Measurements from ENCODE around the gene GPX5.
A peak's percentile ranks its signal among the peaks of the same experiment; 100 is the strongest.
"Not testable (repeated sequence)": the region's sequence is repeated elsewhere in the genome, so short reads cannot be mapped to it uniquely, and the experiment has no call there.

The GPX5 gene, protein sequence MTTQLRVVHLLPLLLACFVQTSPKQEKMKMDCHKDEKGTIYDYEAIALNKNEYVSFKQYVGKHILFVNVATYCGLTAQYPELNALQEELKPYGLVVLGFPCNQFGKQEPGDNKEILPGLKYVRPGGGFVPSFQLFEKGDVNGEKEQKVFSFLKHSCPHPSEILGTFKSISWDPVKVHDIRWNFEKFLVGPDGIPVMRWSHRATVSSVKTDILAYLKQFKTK

DNA sequence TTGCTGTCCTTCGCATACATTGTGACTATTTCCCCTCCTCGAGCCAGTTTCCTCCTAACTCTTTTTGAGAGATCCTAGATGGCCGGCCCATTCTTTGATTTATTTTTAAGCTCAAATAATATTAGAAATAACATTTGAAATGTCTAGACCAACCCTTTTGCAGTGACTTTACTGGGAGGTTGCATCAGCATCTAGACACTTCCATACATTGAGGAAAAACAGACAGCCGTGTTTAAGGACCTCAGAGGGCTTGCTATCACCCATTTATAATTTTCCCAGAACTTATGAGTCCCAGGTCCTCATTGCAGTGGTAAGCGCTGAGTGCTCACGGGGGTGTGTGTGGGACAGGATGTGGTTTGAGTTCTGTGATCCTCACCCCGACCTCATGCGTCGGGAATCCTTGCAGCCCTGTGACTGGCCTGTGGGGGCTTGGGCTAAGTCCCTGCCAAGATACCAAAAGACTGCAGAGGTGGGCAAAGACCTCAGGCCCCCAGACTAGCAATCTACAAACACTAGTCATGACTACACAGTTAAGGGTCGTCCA is at the start of gene GPX5:
Gene GPX5 (plus strand): TSS at position 386 of the 544 bp plus-strand sequence. CDS start 133 bp downstream, at position 519.
- DNase-seq: no peak

DNA sequence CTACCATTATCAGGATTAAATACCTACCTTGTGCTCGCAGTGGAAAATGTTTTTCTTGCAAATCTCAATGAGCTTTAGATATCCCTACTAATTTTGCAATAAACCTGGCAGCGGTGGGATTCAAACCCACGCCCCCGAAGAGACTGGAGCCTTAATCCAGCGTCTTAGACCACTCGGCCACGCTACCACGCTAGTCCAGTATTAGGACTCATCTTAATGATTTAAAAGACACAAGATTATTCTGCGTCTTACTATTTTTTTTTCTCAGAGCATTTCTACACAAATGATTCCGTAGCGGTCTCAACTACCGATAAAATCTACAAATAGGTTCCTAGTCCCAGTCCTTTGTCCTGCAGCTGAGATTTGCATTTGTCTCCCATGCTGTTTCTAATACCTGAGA is 47.2 kb upstream of the GPX5 start:
- DNase-seq: no peak

DNA sequence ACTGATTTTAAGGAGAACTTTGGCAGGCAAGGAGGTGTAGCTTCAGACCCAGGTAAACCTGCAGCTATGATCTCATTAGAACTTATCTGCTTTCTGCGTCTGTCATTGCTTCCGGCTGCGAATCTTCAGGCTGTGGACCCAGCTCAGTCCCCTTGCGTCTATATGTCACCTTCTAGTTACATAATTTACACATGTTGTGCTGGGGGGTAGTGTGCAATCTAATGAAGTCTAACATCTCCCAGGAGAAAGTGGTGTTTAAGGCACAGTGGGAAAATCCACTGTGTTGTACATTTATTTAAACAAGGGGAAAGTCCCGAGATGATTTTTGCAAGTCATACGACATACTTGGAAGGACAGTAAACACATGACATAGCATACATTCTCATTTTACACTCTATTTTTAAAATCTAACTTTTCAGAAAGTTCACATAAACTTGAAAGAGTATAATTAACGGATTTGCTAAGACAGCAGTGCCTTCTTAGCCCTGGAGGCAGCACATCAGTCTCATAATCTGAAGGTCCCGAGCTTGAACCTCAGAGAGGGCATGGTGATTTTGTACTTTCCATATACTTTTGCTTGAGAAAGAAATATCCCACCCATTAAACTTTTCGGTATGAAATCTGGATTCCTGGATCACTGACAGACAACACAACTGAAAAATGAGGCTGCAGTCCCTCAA is 45.3 kb upstream of the GPX5 start:
- DNase-seq: no peak

DNA sequence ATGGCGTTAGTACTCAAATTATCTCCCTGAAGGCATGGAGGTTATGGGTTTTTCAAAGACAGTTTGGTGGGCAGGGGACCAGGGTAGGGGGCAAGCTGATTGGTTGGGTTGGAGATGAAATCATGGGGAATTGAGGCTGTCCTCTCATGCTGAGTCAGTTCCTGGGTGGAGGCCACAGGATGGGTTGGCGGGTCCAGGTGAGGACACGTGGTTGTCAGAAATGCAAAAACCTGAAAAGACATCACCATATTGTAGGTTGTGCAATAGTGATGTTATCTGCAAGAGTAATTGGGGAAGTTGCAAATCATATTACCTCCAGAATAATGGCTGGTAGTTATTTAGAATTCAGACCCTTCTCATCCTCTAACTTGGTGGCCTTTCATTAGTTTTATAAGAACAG is 40.2 kb upstream of the GPX5 start:
- DNase-seq: no peak

DNA sequence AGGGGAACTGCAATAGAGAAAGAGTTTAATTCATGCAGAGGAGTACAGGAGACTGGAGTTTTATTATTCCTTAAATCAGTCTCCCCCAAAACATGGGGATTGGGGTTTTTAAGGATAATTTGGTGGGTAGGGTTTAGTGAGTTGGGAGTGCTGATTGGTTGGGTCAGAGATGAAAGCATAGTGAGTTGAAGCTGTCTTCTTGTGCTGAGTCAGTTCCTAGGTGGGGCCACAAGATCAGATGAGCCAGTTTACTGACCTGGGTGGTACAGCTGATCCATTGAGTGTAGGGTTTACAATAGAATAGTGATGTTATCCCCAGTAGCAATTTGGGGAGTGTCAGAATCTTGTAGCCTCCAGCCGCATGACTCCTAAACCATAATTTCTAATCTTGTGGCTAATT is 39.1 kb upstream of the GPX5 start:
- DNase-seq: no peak

DNA sequence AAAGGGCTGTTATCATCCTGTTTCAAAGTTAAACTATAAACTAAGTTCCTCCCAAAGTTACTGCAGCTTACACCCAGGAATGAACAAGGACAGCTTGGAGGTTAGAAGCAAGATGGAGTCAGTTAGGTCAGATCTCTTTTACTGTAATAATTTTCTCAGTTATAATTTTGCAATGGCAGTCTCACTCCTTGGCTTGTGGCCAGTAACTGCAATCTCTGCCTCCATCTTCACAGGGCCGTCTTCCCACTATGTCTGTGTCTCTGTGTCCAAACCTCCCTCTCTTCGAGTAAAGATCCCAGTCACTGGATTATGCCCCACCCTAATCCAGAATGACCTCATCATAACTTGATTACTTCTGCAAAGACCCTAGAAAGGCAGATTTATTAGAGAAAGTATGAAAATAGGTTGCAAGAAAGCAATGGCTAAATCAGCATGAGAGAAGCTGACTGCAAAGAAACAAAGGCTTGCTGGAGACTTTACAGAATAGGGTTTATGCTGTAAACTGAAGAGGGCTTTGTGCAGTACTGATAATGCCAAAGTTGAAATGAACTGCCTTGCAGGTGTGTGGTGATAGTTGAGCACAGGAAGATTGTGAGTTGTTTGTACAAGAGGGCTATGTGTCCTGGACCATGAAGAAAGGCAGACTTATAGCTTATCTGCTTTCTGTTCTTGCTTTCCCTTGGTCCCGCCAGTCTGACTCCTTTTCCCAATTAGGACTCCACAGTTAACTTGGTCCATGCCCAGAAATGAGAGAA is 38.5 kb upstream of the GPX5 start:
- no peak for DNase-seq

DNA sequence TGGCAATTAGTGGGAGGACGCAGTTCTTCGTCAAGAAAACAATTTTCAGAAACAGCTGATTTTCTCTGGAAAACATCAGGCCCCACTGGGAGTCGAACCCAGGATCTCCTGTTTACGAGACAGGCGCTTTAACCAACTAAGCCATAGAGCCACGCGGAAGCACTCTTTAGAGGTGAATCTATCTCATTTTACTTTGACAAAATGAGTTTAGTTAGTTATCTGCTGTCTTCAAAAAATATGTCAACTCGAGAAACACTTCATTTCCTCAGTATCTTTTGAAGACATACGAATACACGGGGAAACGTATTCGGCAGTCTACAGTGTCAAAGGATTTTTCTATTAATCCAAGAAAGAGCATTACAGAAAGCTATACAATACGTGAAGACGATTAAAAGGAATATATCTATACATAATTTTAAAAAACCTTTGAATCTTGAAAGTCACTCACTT is 36.7 kb upstream of the GPX5 start:
- peak; percentile 23 for DNase-seq

DNA sequence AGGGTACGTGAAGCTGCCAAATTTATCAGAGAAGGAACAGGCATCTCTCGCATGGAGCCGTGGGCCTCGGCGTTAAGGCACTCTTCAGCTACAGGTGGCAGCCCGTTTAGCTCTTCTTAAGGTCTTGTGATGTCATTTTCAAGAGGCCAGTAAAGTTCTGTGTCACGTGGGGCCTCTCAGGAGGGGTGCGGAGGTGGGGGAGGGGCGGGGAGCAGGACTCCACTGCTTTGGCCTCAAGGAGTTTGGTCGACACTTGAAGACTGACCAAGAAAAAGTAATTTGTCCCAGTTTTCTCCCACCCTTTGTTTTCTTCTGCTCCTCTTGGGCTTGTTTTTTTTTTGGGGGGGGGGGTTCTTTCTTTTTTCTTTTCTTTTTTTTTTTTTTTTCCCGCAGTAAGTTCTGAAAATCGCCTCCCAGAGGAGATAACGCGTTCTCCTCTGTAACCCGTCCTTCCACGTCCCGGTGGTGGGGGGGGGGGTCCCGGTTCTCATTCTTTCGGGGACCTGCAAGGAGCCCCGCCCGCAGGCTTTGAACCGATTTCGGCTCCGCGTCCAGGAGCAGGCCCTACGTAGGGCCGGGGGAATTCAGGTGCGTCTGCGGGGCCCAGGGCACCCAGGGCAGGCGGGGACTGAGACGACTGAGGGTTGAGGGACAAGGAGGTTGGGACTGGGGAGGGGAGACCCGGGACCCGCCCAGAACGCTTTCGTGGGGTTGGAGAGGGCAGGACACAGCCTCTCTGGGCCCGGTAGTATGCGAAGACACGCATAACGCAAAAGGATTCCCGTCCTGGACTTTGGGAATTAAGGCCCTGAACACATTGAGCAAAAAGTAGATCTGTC is 36.1 kb upstream of the GPX5 start:
- DNase-seq: no peak

DNA sequence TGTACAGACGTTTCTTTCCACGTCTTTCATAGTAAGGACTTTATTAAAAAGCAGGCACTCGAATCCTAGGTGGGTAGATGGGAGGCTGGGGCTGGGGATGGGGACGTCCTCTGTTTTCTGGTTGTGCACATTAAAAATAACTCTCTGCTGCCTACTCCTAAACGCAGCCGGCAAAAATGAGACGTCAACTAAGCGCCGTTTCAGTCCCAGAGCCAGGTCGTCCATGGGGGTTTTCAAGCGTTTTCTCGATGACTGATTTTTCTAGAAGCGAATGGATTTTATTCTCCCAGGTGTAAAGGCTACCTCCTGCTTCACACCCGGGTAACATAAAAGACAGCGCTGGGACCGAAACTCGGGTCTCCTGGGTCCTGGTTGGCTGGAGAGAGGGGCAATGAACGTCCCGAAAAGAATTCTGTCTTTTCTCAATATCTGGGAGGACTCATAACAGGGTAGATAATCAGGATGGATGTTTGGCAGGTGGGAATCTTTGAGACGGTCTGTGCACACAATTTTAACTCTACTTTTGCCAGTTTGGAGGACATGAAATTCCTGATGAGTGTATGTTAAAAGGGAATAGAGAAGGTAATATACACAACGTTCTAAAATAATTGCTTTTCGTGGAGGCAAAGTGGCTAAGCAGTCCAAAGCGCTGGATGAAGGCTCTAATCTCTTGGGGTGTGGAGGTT is 35.3 kb upstream of the GPX5 start:
- DNase-seq: no peak

DNA sequence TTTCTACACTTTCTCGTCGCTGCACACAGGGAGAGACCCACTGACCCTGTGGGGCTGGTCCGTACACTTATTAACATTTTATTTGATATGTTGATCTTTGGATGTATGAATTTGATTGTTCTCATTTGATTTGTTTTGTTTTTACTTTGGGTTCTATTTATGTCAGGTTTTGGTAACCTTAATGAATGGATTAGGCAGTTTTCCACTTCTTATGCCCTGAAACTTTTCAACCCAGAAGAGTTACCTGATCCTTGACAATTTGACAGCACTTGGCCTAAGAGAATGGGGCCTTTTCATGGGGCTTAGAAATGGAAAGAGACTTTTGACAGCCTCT is 33.7 kb upstream of the GPX5 start:
- DNase-seq: no peak

DNA sequence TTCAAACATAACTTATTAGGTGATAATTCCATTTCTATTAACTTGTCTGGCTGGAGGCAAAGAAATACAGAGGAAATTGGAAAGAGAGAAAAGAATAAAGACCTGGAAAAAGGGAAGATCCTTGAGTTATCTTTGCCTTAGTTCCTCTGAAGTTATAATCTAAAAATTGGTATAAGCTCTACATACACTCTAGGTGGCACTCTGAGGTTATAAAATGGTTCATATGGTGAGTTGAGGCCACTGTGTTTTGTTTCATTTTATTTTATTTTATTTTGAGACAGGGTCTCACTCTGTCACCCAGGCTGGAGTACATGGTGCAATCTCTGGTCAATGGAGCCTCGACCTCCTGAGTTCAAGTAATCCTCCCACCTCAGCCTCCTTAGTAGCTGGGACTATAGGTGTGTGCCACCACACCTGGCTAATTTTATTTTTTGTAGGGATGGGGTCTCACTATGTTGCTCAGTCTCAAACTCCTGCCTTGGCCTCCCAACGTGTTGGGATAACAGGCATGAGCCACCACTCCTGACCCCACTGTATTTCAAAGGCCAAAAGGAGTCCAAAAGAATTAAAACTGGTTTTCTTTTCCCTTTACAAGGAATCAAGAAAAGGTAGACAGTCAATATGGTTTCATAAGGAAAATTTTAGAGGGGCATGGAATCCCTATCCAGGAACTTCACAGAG is 29.4 kb upstream of the GPX5 start:
- DNase-seq: no peak

DNA sequence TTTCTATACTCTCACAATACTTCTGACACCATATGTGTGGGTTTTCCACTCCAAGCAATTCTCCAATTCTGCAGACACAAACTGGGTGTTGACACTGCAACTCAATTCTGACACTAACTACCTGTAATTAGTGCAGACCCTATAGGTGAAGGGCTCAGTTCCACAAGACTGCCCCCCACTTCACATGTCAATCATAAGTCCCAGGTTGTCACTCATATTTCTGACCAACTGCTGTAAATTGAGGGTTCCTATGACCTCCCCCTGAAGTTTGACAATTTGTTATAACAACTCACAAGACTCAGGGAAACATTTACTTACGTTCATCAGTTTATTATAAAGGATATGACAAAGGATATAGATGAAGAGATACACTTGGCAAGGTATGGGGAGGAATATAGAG is 28.4 kb upstream of the GPX5 start:
- no peak for DNase-seq

DNA sequence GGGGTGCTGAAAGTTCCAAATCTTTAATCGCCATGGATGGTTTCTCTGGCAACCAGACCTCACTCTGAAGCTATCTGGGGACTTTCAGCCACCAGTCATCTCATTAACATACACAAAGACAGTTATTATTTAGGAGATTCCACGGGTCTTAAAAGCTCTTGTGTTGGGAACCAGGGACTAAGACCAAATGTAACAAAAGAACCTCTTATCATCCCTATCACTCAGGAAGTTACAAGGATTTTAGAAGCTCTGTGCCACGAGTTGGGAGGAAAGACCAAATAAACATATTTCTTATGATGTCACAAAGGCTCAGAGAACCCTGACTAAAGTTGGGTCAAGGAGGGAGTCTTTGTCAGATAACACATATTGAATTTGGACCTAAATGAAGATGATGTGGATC is 27.8 kb upstream of the GPX5 start:
- DNase-seq: no peak

DNA sequence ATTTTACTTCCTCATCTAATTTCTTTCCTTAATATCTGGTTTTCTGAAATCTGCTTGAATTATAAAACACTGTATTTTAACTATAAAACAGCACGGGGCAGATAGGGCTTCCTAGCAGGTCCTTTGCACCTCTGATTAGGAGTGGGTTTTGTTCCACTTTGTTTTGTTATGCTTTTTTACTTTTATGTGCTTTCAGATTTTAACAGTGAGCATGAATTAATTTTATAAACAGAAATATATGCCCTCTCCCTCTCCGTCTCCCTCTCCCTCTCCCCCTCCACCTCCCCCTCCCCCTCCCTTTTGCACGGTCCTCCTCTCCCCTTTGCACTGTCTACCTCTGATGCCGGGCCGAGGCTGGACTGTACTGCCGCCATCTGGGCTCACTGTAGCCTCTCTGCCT is 24.4 kb upstream of the GPX5 start:
- DNase-seq: no peak

DNA sequence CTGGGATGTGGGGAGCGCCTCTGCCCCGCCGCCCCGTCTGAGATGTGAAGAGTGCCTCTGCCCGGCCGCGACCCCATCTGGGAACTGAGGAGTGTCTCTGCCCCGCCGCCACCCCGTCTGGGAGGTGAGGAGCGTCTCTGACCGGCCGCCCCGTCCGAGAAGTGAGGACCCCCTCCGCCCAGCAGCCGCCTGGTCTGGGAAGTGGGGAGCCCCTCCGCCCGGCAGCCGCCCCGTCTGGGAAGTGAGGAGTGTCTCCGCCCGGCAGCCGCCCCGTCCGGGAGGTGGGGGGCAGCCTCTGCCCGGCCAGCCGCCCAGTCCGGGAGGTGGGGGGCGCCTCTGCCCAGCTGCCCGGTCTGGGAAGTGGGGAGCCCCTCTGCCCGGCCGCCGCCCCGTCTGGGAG is 23.5 kb upstream of the GPX5 start:
- not testable (repeated sequence) for DNase-seq

DNA sequence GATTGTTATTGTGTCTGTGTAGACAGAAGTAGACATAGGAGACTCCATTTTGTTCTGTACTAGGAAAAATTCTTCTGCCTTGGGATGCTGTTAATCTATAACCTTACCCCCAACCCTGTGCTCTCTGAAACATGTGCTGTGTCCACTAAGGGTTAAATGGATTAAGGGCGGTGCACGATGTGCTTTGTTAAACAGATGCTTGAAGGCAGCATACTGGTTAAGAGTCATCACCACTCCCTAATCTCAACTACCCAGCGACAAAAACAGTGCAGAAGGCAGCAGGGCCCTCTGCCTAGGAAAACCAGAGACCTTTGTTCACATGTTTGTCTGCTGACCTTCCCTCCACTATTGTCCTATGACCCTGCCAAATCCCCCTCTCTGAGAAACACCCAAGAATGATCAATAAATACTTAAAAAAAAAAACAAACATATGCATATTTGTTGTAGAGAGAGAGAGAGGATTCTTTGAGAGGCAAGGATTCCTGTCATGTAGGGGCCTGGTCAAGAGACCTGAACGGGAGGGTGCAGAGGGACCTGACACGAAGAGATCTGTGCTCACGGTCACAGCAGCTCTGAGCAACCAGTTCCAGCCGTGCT is 22.9 kb upstream of the GPX5 start:
- DNase-seq: not testable (repeated sequence)

DNA sequence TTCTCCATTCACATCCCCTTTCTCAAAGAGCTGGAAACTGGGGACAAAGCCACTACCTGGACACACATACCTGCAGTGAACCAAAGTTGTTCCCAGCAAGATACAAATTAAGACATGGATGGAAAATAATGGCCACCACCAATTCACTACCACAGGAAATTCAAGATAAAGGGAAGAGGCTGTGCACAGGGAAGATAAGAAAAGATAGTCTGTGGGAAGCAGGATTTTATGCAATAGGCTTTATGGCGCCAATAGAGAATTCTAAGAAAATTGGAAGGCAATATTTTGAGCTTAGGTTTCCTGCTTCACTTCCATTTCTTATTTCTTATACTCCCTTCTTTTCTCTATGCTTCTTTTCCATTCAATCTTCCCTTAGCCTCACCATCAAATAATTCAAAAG is 19.9 kb upstream of the GPX5 start:
- DNase-seq: no peak

DNA sequence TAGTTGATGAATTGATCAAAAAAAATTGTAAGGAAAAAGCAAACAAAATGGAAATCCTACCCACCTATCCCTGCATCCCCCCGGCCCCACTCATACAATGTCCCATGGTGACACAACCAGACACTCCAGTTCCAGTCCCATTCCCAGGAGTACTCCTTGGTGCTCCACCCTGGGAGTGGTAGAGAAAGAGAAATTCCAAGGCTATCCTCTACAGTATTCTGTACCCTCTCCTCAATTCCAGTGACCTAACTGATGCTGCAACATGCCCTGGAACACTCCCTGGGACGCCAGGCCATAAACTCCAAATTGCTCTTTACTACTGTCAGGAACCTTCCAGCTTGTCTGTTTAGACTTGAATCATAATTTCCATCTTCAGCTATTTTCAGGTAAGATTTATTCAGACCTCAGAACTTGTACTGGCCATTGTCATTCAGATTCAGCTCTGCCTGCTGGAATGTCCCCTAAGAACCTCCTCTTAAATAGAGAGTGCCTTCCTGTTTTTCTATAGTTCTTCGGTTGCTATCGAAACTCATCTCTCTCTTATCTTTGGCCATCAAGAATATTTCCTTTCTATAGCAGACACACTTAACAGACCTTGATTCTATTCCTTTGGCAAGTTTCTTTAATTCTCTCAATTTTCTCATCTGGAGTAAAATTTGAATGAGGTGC is 18.7 kb upstream of the GPX5 start:
- no peak for DNase-seq

DNA sequence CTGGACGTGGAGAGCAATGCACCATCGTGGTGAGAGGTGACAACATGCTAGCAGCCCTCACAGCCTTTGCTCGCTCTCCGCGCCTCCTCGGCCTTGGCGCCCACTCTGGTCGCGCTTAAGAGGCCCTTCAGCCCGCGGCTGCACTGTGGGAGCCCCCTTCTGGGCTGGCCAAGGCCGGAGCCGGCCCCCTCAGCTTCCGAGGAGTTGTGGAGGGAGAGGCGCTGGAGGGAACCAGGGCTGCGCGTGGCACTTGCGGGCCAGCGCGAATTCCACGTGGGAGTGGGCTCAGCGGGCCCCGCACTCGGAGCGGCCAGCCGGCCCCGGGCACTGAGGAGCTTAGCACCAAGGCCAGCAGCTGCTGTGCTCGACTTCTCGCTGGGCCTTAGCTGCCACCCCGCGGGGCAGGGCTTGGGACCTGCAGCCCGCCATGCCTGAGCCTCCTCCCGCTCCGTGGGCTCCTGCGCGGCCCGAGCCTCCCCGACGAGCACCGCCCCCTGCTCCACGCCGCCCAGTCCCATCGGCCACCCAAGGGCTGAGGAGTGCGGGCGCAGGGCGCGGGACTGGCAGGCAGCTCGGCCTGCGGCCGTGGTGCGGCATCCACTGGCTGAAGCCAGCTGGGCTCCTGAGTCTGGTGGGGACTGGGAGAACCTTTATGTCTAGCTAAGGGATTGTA is 13.9 kb upstream of the GPX5 start:
- no peak for DNase-seq

DNA sequence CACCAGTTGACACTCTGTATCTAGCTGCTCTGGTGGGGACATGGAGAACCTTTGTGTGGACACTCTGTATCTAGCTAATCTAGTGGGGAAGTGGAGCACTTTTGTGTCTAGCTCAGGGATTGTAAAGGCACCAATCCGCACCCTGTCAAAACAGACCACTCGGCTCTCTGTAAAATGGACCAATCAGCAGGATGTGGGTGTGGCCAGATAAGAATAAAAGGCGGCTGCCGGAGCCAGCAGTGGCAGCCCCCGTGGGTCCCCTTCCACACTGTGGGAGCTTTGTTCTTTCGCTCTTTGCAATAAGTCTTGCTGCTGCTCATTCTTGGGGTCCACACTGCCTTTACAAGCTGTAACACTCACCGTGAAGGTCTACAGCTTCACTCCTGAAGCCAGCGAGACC is 13.3 kb upstream of the GPX5 start:
- peak; percentile 39 for DNase-seq
